Activated naive CD8-positive, alpha-beta T cell (primary cell): ENCODE data around the gene ASMT.

ENCODE experiments used
- H3K27ac Mint-ChIP-seq: one replicate; pipeline ENCODE4 v1.8.0; 2021; ENCODE audit warnings: mixed read lengths
- H3K27me3 Mint-ChIP-seq: one replicate; pipeline ENCODE4 v1.8.0; 2021; ENCODE audit warnings: mixed read lengths
- H3K36me3 Mint-ChIP-seq: one replicate; pipeline ENCODE4 v1.8.0; 2021; ENCODE audit warnings: mixed read lengths
- H3K4me1 Mint-ChIP-seq: one replicate; pipeline ENCODE4 v1.8.0; 2021; ENCODE audit warnings: low read depth, mixed read lengths
- H3K4me3 Mint-ChIP-seq: one replicate; pipeline ENCODE4 v1.8.0; 2021; ENCODE audit warnings: mild to moderate bottlenecking, mixed read lengths
- H3K9me3 Mint-ChIP-seq: one replicate; pipeline ENCODE4 v1.8.0; 2021; ENCODE audit warnings: low read depth, mixed read lengths

The ASMT gene

GRCh38 chrX:1592470-1593142, 22.3 kb upstream of the ASMT start:
- Mint-ChIP-seq H3K27ac (peak overlapping the region; percentile 85), H3K4me3 (peak overlapping the region; percentile 91)

DNA sequence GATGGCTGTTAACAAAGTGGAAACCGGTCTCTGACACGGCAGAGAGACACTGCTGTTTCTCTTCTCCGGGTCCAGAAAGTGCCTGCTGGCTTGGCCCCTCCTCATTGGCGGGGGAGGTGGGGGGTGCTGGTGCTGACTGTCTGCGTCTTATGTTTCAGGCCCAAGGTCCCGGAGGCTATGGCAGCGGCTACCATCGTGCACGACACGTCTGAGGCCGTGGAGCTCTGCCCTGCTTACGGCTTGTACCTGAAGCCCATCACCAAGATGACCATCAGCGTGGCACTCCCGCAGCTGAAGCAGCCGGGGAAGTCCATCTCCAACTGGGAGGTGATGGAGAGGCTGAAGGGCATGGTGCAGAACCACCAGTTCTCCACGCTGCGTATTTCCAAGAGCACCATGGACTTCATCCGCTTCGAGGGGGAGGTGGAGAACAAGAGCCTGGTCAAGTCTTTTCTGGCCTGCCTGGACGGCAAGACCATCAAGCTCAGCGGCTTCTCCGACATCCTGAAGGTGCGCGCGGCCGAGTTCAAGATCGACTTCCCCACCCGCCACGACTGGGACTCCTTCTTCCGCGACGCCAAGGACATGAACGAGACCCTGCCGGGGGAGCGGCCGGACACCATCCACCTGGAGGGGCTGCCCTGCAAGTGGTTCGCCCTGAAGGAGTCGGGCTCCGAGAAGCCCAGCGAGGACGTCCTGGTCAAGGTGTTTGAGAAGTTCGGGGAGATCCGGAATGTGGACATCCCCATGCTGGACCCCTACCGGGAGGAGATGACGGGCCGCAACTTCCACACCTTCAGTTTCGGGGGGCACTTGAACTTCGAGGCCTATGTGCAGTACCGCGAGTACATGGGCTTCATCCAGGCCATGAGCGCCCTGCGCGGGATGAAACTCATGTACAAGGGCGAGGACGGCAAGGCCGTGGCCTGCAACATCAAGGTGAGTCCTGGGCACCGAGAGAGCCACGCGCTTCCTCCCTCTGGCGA, 21.3 kb upstream of the ASMT start:
- Mint-ChIP-seq H3K36me3 (no peaks in the 10 kb centered on the region), H3K4me1 (peaks cover 28% of the 10 kb centered on the region), H3K4me3 (peak overlapping the region; percentile 91)

More at GRCh38 chrX:1592470-1593142, 22.3 kb upstream of the ASMT start:
- no peaks in the 10 kb centered on the region for H3K9me3 Mint-ChIP-seq
- peaks cover 27% of the 10 kb centered on the region for H3K4me1 Mint-ChIP-seq
- H3K27me3 Mint-ChIP-seq = no peaks in the 10 kb centered on the region
- no peaks in the 10 kb centered on the region for H3K36me3 Mint-ChIP-seq

GRCh38 chrX:1595711-1596060, 19.2 kb upstream of the ASMT start:
- no peaks in the 10 kb centered on the region for H3K27me3 Mint-ChIP-seq
- peaks cover 21% of the 10 kb centered on the region for H3K4me1 Mint-ChIP-seq
- no peak overlapping the region for H3K4me3 Mint-ChIP-seq
- peak overlapping the region; percentile 46 for H3K27ac Mint-ChIP-seq
- H3K9me3 Mint-ChIP-seq = no peaks in the 10 kb centered on the region
- peaks cover 2% of the 10 kb centered on the region for H3K36me3 Mint-ChIP-seq

More for the DNA sequence above, 21.3 kb upstream of the ASMT start:
- Mint-ChIP-seq H3K9me3 (no peaks in the 10 kb centered on the region), H3K27ac (peak overlapping the region; percentile 66), H3K27me3 (no peaks in the 10 kb centered on the region)

GRCh38 chrX:1596676-1597344, 18.0 kb upstream of the ASMT start:
- H3K4me3 Mint-ChIP-seq = no peak overlapping the region

DNA sequence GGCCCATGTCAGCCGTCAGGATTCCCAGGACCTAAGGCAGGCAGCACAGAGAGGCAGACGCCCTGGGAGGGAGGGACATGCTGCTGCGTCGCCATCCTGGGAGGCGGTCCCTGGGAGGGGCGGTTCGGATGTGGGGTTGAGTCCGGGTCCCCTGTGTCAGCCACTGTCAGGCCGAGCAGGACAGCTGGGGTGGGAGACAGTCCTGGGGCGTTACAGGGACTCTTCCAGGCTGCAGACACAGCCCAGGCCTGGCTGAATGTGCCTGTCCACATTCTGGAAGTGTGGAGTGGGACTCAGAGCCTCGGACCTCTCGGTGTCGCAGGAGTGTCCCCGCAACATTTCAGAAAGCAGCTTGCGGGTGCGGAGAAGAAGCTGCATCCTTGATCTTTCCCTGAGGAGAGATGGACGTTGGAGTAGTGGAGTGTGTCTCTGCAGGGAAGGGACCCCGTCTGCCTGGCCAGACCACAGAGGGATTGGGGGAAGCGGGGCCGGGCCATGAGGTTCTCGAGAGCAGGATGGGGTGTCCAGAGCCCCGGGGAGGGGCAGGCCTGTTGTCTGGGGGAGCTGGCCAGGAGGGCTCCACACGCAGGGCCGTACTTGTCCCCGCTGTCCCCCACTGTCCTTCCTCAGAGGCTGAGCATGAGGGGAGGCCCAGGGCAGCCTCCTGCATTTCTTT, 17.4 kb upstream of the ASMT start:
- Mint-ChIP-seq H3K27ac (no peak overlapping the region), H3K36me3 (peaks cover 7% of the 10 kb centered on the region), H3K4me3 (no peak overlapping the region), H3K9me3 (no peaks in the 10 kb centered on the region), H3K27me3 (no peaks in the 10 kb centered on the region), H3K4me1 (peaks cover 21% of the 10 kb centered on the region)

More at GRCh38 chrX:1596676-1597344, 18.0 kb upstream of the ASMT start:
- Mint-ChIP-seq H3K4me1 (peaks cover 21% of the 10 kb centered on the region), H3K9me3 (no peaks in the 10 kb centered on the region), H3K27ac (no peak overlapping the region), H3K36me3 (peaks cover 5% of the 10 kb centered on the region), H3K27me3 (no peaks in the 10 kb centered on the region)

DNA sequence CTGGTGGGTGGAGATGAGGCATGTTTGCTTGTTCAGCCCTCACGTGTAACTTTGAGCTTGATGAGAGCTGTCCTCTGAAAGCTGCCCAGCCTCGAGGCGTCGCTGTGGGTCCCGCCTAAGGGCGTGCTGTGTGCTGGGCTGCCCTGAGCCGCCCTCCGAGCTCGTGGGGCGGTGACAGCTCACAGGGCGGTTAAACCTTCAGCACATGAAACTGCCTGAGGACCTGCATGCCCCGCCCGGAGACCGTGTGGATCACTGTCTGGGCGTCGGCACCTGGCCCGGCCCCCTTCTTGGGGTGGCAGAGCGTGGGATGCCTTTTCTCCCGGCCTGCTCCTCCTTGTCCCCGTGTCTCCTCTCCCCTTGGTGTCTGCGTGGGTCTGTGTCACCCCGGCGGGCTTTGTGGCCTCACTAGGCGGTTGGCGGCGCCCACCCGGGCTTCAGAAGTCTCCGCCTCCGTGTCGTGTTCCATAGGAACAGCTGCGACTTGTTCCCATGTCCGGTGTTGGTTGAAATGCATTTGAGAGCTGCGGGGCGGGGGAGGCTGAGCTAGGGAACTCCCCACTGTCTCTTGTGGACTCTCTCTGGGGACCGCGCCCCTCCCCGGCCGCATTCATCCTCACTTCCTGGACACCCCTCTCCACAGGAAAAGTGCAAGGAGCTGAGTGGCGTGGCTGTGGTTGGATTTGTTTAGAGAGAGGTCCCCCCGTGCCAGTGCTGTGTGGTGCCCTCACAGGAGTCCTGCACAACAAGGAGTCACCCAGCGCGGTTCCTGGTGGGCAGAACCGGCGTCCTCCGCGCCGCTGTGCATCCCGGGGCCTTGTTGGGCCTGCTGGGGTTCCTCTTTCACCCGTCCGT, 16.6 kb upstream of the ASMT start:
- H3K27me3 Mint-ChIP-seq = no peaks in the 10 kb centered on the region
- no peak overlapping the region for H3K27ac Mint-ChIP-seq
- H3K4me3 Mint-ChIP-seq = no peak overlapping the region
- H3K4me1 Mint-ChIP-seq = peaks cover 16% of the 10 kb centered on the region
- no peaks in the 10 kb centered on the region for H3K9me3 Mint-ChIP-seq
- H3K36me3 Mint-ChIP-seq = peaks cover 10% of the 10 kb centered on the region

- Mint-ChIP-seq H3K36me3 (peaks cover 10% of the 10 kb centered on the region), H3K27me3 (no peaks in the 10 kb centered on the region), H3K4me3 (no peak overlapping the region), H3K9me3 (no peaks in the 10 kb centered on the region), H3K4me1 (peaks cover 12% of the 10 kb centered on the region), H3K27ac (no peak overlapping the region)
These were observed 15.7 kb upstream of the ASMT start for GRCh38 chrX:1598876-1599790.

GRCh38 chrX:1599791-1600405, 15.0 kb upstream of the ASMT start:
- peaks cover 10% of the 10 kb centered on the region for H3K36me3 Mint-ChIP-seq
- H3K9me3 Mint-ChIP-seq = no peaks in the 10 kb centered on the region
- H3K27me3 Mint-ChIP-seq = no peaks in the 10 kb centered on the region
- H3K4me3 Mint-ChIP-seq = no peak overlapping the region
- no peak overlapping the region for H3K27ac Mint-ChIP-seq
- H3K4me1 Mint-ChIP-seq = peaks cover 9% of the 10 kb centered on the region

- peaks cover 3% of the 10 kb centered on the region for H3K4me1 Mint-ChIP-seq
- peaks cover 10% of the 10 kb centered on the region for H3K36me3 Mint-ChIP-seq
These were observed 14.3 kb upstream of the ASMT start for GRCh38 chrX:1600406-1601050.

DNA sequence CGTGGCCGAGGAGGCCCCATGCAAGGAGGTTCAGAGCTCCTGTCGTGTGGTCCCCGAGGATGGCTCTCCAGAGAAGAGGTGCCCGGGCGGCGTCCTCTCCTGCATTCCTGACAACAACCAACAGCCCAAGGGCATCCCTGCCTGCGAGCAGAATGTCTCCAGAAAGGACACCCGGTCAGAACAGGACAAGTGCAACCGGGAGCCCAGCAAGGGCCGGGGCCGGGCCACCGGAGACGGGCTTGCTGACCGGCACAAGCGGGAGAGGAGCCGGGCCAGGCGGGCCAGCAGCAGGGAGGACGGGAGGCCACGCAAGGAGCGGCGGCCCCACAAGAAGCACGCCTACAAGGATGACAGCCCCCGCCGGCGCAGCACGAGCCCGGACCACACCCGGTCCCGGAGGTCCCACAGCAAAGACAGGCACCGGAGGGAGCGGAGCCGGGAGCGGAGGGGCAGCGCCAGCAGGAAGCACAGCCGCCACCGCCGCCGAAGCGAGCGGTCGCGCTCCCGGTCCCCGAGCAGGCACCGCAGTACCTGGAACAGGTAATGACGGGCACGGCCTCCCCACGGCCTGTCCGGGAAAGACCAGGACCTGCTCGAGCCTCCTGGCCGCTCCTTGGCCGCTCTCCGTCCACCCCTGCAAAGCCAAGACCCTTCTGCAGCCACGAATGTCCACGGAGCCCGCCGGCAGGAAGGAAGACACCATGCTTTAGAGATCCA, 13.7 kb upstream of the ASMT start:
- Mint-ChIP-seq H3K4me1 (peaks cover 2% of the 10 kb centered on the region), H3K27ac (no peak overlapping the region), H3K36me3 (peaks cover 10% of the 10 kb centered on the region), H3K27me3 (no peaks in the 10 kb centered on the region), H3K9me3 (no peaks in the 10 kb centered on the region), H3K4me3 (no peak overlapping the region)

More at GRCh38 chrX:1600406-1601050, 14.3 kb upstream of the ASMT start:
- H3K27ac Mint-ChIP-seq = no peak overlapping the region
- H3K4me3 Mint-ChIP-seq = no peak overlapping the region
- no peaks in the 10 kb centered on the region for H3K9me3 Mint-ChIP-seq
- no peaks in the 10 kb centered on the region for H3K27me3 Mint-ChIP-seq

GRCh38 chrX:1601768-1602085, 13.1 kb upstream of the ASMT start:
- Mint-ChIP-seq H3K27ac (no peak overlapping the region), H3K36me3 (peaks cover 10% of the 10 kb centered on the region), H3K4me1 (peaks cover 2% of the 10 kb centered on the region), H3K4me3 (no peak overlapping the region), H3K27me3 (no peaks in the 10 kb centered on the region), H3K9me3 (no peaks in the 10 kb centered on the region)

- H3K9me3 Mint-ChIP-seq = no peaks in the 10 kb centered on the region
- no peak overlapping the region for H3K4me3 Mint-ChIP-seq
- no peak overlapping the region for H3K27ac Mint-ChIP-seq
- H3K4me1 Mint-ChIP-seq = peaks cover 2% of the 10 kb centered on the region
- H3K36me3 Mint-ChIP-seq = peaks cover 10% of the 10 kb centered on the region
- H3K27me3 Mint-ChIP-seq = no peaks in the 10 kb centered on the region
These were observed 12.6 kb upstream of the ASMT start for GRCh38 chrX:1602299-1602698.
